GM12891 (cell line): Measurements from ENCODE around the gene PLSCR5.

Source experiments
- DNase-seq: peaks from one replicate; pipeline ENCODE4 v3.0.0; 2011; ENCODE audit warnings: low spot score; ENCODE audit not compliant: insufficient read length
- FAIRE-seq: peaks from 2 replicates; lab custom pipeline; 2011; peaks lifted over from hg19 to GRCh38; lab: Jason Lieb, UNC
- PAX5 ChIP-seq: IDR thresholded peaks from 2 replicates; pipeline ENCODE4 v1.6.1; 2011; ENCODE audit warnings: low read length, moderate library complexity, mild to moderate bottlenecking; ENCODE audit not compliant: insufficient read depth, severe bottlenecking
- POLR2A ChIP-seq: IDR thresholded peaks from 2 replicates; pipeline ENCODE4 v1.6.1; 2011; ENCODE audit warnings: low read depth, low read length, control low read depth
- POLR2AphosphoS5 ChIP-seq: IDR thresholded peaks from 2 replicates; pipeline ENCODE4 v1.6.1; 2011; ENCODE audit warnings: low read depth, low read length, control low read depth
- POU2F2 ChIP-seq: IDR thresholded peaks from 2 replicates; pipeline ENCODE4 v1.6.1; 2011; ENCODE audit warnings: low read depth, mild to moderate bottlenecking, control low read depth, low read length, moderate library complexity
- SPI1 ChIP-seq: IDR thresholded peaks from 2 replicates; pipeline ENCODE4 v1.6.1; 2011; ENCODE audit warnings: low read depth, low read length, control low read depth
- TAF1 ChIP-seq: IDR thresholded peaks from 2 replicates; pipeline ENCODE4 v1.6.1; 2011; ENCODE audit warnings: low read depth, low read length, control low read depth

PLSCR5 gene

GRCh38 chr3:146561463-146561862 lies 43.7 kb downstream of the PLSCR5 start:
- DNase-seq (no peak), FAIRE-seq (no peak)
- TF ChIP-seq TAF1, result no peak

DNA sequence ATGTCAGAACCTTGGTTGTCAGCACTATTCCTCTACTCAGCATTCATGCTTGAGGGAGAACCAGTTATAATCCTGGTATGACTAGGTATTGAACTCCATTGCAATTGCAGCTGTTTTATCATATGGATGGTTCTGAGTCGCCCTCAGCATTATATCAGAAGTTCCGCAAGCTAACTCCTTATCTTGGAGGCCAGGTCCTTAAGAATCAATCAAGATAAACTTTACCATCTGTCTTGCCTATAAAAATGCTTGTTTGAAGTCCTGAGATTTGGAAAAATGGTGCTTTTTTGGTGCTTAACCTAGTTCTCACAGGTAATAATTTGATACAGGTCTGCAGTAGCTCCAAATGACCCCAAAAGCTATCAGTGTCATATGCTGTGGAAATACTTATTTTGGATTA lies 44.5 kb downstream of the PLSCR5 start:
- DNase-seq (no peak), FAIRE-seq (no peak)
- no peak for TF ChIP-seq POLR2AphosphoS5
- TF ChIP-seq SPI1, result no peak
- no peak for TF ChIP-seq PAX5
- no peak for TF ChIP-seq POLR2A
- no peak for TF ChIP-seq TAF1
- TF ChIP-seq POU2F2, result no peak

DNA sequence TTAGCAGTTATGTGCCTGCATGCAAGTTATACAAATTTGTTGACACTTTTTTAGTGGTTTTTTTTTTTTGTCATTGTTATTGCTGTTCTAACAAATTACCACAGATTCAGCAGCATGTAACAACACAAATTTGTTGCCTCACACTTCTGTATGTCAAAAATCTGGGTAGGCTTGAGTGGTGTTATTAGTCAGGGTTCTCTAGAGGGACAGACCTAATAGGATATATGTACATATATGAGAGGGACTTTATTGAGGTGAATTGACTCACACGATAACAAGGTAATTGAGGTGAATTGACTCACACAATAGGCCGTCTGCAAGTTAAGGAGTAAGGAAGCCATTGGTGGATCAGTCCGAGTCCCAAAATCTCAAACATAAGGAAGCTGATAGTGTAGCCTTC lies 45.8 kb downstream of the PLSCR5 start:
- DNase-seq (no peak), FAIRE-seq (no peak)

GRCh38 chr3:146558781-146559180 lies 46.4 kb downstream of the PLSCR5 start:
- no peak for TF ChIP-seq POU2F2
- TF ChIP-seq POLR2A, result no peak
- TF ChIP-seq PAX5, result no peak
- no peak for TF ChIP-seq TAF1
- no peak for TF ChIP-seq POLR2AphosphoS5
- TF ChIP-seq SPI1, result no peak
- FAIRE-seq, result no peak
- DNase-seq, result no peak

More for the DNA sequence above, 45.8 kb downstream of the PLSCR5 start:
- TF ChIP-seq POLR2AphosphoS5, result no peak
- no peak for TF ChIP-seq TAF1
- TF ChIP-seq POLR2A, result no peak
- TF ChIP-seq PAX5, result no peak
- no peak for TF ChIP-seq SPI1
- TF ChIP-seq POU2F2, result no peak

DNA sequence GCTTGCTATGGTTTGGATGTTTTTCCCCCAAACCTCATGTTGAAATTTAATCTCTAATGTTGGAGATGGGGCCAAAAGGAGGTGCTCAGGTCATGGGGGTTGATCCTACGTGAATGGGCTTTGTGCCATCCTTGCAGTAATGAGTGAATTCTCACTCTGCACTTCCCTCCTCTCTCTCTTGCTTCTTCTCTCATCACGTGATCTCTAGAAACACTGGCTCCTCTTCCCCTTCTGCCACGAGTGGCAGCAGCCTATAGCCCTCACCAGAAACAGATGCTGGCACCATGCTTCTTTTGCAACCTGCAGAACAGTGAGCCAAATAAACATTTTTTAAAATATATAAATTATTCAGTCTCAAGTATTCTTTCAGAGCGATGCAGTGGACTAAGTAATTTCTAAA lies 47.4 kb downstream of the PLSCR5 start:
- DNase-seq, result no peak
- no peak for TF ChIP-seq POLR2AphosphoS5
- TF ChIP-seq TAF1, result no peak
- no peak for TF ChIP-seq POLR2A
- TF ChIP-seq PAX5, result no peak
- no peak for TF ChIP-seq SPI1
- TF ChIP-seq POU2F2, result no peak
- no peak for FAIRE-seq

GRCh38 chr3:146555311-146555710 lies 49.8 kb downstream of the PLSCR5 start:
- TF ChIP-seq TAF1 (no peak), PAX5 (no peak), SPI1 (no peak), POLR2A (no peak), POLR2AphosphoS5 (no peak), POU2F2 (no peak)
- DNase-seq (no peak), FAIRE-seq (no peak)

DNA sequence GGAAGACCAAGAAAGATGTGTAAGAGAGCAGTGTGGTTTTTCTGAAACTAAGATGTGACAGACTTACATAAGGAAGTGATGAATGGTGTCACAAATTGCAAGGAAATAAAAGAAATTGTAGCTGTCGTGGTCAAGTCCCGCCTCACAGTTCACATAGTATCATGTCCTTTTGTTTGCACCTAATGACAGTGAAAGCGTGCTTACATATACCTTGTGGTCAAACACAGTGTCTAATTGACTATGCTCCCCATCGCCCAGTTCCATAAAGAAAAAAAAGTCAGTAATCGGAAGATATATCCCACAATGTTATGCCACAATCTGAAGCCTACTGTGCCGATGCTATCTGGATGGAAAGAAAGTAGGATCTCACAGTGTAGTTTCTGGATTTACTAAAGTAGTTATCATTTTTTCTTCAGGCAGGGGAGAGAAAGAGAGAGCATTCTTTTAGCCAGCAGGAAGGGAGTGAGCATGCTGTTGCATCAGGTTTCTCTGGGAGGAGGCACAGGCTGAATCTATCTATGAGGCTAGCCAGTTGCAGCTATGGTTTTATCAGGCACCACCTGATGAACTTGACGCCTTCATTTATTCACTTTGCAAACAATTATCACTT lies 50.9 kb downstream of the PLSCR5 start:
- no peak for DNase-seq
- peak; percentile 52 for FAIRE-seq
- no peak for TF ChIP-seq SPI1
- TF ChIP-seq PAX5, result no peak
- TF ChIP-seq POU2F2, result no peak
- no peak for TF ChIP-seq TAF1
- TF ChIP-seq POLR2A, result no peak
- no peak for TF ChIP-seq POLR2AphosphoS5

DNA sequence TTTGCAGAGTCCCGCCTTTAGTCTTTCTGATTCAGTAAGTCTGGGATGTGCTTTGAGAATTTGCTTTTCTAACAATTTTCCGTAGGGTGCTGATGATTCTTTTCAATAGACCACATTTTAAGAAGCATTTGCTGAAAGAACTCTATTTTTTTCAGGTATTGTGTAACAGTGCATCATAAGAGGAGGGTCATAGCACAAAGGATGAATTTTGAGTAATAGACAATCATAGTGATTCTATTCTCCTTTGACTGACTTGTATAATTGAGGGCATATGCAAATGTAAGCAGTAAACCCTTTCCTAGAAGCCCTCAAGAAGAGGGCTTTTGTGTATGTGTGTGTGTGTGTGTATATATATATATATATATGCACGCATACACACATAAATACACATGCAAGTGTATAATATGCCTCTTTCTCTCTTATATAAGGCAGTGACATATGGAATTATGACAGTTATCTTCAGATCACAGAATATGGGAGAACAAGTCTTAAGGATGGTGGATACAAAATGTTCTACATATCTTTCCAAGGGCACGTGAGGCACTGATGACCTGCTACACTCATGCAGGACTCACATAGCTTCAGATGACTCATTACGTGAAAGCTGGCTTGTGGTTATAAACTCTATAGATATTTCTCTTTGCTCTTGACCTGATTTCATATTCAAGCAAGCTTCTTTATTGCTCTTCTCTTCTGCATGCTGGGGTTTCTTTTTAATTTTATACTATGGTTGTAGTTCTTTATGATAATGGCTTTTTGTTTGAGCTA lies 54.2 kb downstream of the PLSCR5 start:
- FAIRE-seq, result peak; percentile 51
- no peak for DNase-seq
- TF ChIP-seq SPI1, result no peak
- TF ChIP-seq TAF1, result no peak
- TF ChIP-seq POLR2A, result no peak
- no peak for TF ChIP-seq PAX5
- no peak for TF ChIP-seq POLR2AphosphoS5
- TF ChIP-seq POU2F2, result no peak

- no peak for FAIRE-seq
- no peak for TF ChIP-seq PAX5
- no peak for TF ChIP-seq POLR2AphosphoS5
- TF ChIP-seq POU2F2, result no peak
- no peak for TF ChIP-seq SPI1
- TF ChIP-seq POLR2A, result no peak
- no peak for TF ChIP-seq TAF1
Measured at GRCh38 chr3:146550070-146550615, 55.0 kb downstream of the PLSCR5 start.

More at GRCh38 chr3:146550070-146550615, 55.0 kb downstream of the PLSCR5 start:
- no peak for DNase-seq
